HG03575 (cell line): ENCODE measurements around the gene DACT2.
"Not testable (repeated sequence)": the region's sequence is repeated elsewhere in the genome, so short reads cannot be mapped to it uniquely, and the experiment has no call there.

Experiments
- ATAC-seq: cut with Tn5 transposase; IDR thresholded peaks from one replicate; pipeline ENCODE4 v1.9.1; 2021; ENCODE audit not compliant: unreplicated experiment, insufficient number of reproducible peaks, low FRiP score; ENCODE audit errors: extremely low read depth

Gene DACT2

DNA sequence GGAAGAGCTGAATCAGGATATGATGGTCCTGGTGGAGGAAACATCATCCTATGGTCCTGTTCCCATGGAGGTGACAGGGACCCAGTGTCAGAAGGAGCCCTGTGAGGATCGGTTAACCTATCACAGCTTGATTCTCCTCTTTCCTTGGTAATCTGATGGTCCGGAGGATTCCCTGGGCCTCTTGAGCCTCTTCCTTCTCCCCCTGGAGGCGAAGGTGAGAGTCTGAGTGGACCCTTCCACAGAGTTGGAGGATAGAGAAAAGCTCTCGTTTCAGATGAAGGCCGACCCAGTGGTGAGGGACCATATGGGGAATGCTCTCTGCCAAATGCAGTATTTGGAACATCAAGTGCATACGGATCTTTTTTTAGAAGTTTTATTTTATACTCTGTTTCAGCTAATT, 32.1 kb downstream of the DACT2 start:
- ATAC-seq = not testable (repeated sequence)

DNA sequence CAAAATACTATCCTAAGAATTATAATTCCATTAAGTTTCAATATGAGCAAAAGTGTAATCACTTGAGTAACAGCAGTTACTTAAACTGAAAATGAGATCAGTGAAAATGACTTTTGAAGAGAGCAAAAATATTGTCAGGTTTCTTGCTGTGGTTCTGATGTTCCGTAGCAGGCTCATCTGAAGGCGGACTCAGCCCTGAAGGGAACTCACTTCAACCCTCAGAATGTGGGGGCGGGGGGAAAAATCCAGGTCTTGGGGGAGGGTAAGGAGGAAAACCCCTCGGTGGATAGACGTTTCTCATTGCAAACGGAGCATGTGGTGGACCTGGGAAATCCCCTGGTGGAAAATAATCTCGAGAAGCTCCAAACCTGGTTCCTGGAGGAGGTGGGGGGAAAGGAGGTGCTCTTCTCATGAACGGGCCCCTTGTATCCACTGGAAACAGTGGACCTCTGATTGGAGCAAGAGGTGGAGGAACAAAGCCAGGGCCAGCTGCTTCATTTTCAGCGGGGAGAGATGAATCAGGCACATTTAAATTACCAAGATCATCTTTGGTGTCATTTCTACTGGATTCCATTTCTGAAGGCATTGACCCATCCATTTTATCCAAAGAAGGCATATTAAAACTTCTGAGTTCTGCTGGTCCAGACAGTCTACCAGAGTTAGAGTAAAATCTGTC, 32.7 kb downstream of the DACT2 start:
- ATAC-seq = not testable (repeated sequence)

DNA sequence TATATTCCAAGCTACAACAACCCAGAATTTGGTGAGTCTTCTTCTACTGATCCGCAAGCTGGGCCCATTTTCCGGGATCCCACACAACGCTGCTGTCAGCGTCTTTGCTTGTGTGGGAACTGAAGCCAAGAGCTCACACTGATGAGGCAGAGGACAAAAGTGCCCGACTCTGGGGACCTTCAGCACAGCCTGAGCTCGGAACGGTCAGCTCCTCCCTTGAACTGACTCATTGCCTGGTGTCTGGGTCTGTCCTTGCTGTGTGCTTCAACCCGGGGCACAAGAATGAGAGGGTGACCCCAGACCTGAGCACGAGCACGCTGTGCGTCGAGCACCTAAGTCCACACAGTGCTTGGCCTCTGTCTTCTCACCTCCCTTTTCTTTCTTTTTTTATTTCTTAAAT, 33.5 kb downstream of the DACT2 start:
- no peak for ATAC-seq

DNA sequence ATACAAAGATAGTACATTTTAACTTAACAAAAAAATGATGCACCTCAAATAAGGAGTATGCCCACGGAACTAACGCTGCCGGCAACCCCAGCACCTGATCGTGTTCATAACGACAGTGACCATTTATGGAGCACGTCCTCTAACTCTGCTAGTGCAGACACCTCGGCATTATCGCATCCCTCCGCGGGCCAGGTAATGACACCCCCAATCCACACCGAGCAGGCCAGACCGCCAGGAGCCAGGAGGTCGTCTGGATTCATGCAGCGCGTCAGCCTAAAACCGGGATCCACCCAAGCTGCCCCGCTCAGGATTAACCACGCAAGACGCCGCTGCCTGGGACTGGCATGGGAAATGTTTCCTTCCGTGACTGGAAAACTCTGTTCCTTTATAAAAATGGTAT, 34.1 kb downstream of the DACT2 start:
- ATAC-seq = no peak

DNA sequence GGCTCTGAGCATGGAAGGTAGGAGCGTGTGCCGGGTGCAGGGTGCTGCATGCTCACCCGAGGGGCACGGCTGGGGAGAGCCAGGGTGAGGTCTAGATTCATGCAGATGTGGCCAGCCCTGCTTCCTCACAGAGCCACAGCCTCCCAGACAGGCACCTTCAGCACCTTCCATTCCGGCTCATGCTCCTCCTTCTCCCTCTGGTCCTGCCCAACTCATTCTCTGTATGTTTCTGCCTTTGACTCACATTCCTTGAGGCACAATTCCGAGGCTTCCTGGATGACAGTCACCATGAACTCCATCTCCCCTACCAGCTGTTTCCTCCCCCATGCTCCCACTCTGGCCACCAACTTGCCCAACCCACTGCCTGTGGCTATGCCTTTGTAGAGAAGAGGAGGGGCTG, 35.4 kb downstream of the DACT2 start:
- no peak for ATAC-seq

DNA sequence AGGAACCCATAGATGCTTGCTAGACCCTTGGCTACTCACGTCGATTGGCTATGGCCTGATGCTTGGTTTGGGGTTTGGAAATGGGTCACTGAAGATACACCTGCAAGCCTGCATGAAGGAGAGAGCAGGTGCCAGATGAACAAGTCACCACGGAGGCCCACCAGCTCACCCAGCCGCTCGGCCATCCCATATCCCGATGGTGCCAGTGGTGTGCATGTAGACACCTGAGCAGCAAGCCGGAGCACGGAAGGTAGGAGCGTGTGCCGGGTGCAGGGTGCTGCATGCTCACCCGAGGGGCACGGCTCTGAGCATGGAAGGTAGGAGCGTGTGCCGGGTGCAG, 35.9 kb downstream of the DACT2 start:
- ATAC-seq = no peak

DNA sequence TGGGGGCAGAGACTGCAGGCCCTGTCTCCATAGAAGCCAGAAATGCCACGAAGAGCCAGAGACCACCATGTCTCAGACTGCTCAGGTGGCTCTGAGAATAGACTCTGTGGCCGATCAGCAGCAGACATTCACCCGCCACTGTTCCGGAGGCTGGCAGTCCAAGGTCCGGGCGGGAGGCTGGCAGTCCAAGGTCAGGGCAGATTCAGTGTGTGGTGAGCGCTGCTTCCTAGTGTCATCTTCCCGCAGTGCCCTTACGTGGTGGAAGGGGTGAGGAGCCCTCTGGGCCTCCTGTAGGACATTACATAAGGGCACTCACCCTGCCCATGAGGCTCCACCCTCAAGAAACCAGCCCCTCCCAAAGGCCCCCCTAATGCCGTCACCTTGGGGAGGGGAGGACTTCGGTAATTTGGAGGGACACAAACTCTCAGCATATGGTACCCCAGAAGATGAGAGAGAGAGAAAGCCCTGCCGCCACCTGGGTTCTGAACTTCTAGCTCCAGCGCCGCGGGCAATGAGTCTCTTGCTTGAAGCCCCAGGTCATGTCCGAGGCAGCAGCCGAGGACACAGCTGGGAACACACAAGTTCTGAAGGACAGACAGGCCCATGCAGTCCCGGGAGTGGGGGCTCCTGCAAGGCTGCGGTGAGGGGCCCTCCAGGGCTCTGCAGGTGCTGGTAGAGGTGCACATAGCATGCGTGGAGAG, 36.4 kb downstream of the DACT2 start:
- ATAC-seq = no peak

DNA sequence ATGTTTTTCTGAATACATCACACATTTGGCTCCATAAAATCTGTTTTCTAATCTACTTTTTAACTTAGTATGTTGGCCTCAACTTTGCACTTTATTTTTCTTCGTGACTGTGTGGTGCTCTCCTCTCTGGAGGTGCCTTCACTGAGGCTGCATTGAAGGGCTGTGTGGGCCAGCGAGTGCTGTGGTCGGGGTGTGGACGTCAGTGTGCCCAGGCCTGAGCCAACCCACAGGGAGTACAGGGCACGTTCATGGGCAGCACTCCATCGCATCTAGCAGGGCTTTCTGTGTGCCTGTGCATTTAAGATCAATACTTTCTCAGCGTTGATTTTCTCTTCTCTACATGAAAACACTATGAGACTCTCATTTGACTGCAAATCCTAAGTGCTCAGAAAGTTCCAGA, 37.8 kb downstream of the DACT2 start:
- ATAC-seq = no peak

DNA sequence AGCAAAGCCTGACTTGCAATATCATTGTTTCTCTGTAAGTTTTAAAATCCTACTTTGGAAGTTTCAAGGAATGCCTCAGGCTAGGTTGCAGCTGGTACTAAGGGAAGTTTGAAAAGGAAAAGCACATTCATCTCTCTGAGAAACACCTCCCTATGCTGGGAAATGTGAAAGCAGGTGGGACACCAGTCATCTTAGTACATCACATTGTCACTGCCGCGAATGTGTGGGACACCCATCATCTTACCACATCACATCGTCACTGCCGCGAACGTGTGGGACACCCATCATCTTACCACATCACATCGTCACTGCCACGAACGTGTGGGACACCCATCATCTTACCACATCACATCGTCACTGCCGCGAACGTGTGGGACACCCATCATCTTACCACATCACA, 38.3 kb downstream of the DACT2 start:
- ATAC-seq = not testable (repeated sequence)

DNA sequence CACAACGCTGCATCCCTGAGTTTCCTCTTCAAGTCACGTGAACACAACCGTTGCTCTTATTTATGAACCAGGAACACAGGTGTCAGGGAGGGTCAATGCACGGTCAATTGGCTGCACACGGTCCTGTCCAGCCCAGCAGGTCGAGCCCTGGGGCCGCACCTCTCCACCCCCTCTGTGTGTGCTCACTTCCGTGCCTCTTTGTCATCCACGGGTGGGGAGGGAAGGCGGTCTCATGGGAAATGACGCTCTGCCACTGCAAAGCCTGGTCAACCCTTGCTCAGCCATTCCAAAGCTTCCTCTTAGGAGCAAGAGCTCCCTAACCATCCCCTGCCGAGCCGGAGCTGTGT, 38.7 kb downstream of the DACT2 start:
- no peak for ATAC-seq

DNA sequence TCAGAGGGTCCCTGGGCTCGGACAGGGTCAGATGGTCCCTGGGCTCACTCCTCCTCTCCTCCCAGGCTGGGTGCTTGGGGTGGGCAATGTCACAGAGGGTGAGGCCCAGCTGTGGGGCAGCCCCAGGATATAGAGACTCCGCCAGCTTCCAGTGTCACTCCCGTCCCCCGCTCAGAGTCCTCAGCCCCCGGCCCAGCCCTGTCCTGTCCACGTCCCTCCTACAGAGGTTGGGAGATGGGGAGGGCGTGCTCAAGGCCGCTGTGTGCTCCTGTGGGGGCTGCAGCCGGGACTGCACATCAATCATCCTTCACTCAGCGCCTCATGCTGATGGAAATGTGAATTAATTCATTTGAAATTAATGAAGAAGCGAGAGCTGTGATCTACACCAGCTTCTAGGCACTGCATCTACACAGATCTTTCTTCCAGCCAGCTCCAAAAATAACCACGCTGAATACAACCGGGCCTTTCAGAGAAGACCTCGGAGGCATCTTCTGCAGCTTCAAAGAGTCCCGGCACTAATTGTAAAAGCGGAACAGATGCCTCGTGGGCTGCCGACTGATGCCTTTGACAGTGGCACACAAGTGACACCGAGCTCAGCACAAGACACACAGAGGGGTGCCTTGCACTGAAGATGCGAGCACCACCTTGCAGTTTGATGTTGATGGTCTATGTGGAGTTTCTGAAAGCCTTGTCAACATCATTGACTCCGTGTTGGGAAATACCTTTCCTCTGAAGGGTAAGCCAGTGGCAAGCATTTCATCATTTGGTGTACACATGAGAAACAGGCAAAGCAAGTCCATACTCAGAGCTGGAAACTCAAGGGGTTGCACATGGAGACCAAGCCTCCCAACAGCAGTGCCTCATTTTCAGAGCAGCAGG, 39.3 kb downstream of the DACT2 start:
- no peak for ATAC-seq

DNA sequence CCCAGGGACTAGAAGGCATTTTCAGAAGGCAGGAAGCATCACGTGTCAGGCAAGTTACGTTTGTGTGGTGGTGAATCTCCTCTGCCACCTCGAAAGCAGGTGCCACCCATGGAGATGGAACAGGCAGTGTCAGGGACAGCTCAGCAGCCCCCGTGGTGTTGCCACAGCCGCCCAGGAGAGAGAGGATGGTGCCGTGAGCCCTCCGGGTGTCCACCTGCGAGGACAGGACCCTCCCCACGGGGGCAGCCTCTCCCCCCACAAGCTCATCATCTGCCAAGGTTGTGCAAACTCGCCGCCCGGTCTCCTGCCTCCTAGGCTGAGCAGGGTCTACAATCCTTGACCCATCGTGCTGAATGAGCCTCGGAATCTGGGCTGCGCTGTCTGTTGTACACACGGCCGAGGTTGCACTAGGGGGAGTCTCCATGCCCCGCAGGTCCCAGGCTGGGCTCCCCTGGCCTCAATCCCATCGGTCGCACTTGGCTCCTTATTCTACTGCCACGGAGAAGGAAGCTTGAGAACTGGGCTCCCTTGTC, 40.1 kb downstream of the DACT2 start:
- ATAC-seq = no peak

DNA sequence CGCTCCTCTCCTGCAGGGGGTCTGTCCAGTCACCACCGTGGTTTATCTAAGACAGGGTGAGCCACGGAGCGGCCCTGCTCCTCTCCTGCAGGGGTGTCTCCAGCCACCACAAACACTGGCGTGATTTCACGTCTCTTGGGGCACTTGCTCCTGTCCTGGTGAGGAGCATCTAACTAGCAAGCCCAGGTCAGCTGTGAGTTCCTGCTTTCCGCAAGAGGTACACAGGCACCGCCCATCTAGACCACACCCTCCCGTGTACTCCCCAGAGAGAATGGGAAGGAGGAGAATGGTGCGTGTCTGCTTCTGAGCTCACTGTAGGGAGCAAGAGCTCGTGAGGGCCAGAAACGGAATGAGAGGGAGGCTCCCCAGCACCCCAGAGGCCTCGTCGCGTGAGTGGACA, 40.7 kb downstream of the DACT2 start:
- no peak for ATAC-seq

DNA sequence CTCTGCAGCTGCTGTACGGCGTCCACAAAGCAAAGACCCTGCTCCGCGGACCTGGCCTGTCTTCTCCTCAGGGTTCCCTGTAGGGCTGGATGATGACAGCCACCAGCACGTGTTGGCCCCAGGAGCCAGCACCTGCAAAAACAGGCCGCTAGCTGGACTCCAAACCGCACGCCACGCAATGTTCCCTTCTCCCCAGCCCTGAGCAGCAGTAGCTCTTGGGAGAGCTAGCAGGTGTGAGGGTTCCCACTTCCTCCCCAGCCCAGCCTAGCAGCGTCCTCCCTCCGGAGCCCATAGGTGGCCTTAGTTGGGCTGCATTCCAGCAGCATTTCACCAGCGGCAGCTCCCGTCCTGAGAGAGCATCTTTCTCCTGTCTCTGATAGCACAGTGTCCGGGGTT, 42.3 kb downstream of the DACT2 start:
- no peak for ATAC-seq

DNA sequence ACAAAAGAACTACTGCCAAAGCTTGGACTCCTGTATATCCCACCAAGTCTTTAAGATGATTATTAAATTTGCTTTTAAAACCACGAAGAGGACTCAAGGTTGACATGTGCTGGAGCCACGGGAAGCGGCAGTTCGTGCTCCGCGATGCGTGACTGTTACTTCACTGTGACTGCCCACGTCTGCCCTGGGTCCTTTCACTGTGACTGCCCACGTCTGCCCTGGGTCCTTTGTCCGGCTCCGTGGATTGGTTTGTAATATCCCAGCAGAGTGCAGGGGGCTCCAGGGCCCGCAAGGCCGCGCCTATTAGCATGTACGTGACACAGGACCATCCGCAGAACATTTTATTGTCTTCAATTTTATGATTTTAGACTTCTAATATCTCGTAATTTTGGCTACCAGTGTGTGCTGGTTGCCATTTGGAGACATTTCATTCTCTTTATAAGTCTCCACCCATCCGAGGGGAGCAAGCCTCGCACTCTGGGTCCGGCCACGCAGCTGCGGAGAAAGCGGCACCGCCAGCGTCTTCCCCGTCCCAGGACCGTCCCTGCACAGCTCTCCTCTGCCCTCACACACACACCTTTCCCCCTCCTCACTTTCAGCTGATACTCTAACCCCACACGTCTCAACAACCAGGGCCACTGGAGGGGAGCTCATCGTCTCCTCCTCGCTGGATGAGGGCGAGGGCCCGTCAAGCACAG, 42.9 kb downstream of the DACT2 start:
- ATAC-seq = no peak

DNA sequence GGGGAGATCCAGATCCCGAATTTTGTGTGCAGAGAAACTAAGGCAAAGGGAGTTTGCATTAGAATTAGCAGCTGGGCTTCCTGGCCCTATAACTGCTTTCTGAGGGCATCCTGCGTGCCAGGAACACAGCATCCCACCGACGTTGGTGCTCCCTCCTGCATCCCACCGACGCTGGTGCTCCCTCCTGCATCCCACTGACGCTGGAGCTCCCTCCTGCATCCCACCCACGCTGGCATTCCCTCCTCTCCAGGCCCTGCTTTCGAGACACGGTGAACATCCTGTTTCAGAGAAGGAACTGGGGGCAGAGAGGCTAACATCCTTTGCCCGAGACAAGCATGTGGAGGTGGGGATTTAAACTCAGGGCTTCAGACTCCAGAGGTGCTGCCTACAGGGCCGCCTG, 44.4 kb downstream of the DACT2 start:
- ATAC-seq = no peak

DNA sequence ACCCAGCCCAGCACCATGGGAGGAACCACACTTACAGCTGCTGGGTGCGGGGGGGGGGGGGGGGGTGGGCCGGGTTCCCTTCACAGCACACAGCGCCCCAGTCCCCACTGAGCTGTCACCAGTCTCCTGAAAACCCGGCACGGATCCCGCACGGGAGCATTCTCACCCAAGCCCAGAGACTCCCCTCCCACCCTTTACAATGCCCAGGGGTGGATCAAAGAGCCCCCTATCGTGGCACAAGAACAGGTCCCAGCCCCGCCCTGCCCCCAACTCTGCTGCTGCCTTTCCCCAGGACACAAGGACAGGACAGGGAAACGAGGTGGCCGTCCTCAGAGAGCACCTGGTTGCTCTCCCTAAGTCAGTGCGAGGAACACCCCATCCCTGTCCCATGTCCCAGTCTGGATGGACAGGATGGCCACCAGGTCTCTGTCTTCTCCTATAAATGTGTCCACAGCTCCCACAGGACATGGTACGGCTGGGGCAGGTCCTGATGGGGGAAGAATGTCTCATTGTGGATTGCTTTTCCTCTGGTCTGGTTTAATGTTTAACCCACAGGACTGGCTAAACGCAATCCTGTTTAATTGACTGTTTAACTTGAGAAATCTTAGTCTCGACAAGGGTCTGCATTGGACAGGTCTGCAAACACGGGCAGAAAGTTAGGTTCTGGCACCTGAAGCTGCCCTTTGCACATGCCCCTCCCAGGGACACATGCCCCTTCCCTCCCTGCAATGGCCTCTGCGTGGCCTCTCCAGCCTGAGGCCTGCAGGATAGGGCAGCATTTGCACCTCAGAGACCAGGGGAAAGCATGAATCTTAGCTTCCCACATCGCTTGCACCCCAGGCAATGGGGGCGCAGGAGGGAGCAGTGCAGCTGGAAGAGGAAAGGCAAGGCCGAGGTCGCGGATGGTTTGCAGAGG, 45.3 kb downstream of the DACT2 start:
- no peak for ATAC-seq

DNA sequence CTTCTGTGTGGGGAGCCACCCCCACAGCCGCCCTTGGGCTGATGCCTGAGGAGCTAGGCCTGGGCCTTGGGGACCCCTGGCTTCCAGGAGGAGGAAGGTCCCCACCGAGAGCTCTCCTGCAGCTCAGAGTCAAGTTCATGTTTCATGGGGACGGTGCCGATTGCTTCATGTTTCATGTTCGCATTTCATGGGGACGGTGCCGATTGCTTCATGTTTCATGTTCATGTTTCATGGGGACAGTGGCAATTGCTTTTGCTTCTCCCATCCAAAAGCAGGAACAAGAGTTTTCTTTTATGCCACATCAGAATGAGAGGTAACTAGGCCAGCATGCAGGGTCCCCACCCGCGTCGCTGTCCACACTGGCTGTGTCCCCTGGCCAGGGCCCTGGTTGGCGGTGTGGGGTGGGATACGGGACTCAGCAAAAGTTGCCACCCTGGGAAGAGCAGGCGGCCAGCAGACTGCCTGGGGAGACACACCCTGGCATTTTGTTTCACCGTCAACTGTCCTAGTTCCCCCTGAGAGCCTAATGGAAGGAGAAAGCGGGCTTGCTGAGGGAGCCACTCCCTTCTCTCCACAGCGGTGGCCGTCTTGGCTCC, 46.0 kb downstream of the DACT2 start:
- ATAC-seq = no peak
